Superior temporal gyrus (tissue), 1 donor: ENCODE data around the gene PTPRN2.
A peak's percentile ranks its signal among the peaks of the same experiment; 100 is the strongest.
"Not testable (repeated sequence)": the region's sequence is repeated elsewhere in the genome, so short reads cannot be mapped to it uniquely, and the experiment has no call there.

Experiments used
- DNase-seq: peaks from one replicate; pipeline ENCODE4 v3.0.0-alpha.2; 2016; ENCODE audit errors: extremely low spot score

PTPRN2 gene

DNA sequence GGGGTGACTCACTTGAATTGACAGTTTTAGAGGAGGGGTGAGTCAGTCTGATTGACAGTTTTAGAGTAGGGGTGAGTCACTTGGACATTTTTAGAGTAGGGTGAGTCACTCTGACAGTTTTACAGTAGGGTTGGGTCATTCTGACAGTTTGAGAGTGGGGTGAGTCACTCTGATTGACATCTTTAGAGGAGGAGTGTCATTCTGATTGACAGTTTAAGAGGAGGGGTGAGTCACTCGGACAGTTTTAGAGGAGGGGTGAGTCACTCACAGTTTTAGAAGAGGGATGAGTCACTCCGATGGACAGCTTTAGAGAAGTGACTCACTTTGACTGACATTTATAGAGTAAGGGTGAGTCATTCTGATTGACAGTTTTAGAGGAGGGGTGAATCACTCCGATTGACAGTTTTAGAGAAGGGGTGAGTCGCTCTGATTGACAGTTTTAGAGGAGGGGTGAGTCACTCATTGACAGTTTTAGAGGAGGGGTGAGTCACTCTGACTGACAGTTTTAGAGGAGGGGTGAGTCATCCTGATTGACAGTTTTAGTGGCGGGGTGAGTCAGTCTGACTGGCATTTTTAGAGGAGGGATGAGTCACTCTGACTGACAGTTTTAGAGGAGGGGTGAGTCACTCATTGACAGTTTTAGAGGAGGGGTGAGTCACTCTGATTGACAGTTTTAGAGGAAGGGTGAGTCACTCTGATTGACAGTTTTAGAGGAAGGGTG lies 655.0 kb downstream of the PTPRN2 start:
- DNase-seq: no peak

GRCh38 chr7:157930926-157931466 lies 656.6 kb downstream of the PTPRN2 start:
- DNase-seq: no peak

- DNase-seq: no peak
Observed at GRCh38 chr7:157930441-157930840, 657.2 kb downstream of the PTPRN2 start.

DNA sequence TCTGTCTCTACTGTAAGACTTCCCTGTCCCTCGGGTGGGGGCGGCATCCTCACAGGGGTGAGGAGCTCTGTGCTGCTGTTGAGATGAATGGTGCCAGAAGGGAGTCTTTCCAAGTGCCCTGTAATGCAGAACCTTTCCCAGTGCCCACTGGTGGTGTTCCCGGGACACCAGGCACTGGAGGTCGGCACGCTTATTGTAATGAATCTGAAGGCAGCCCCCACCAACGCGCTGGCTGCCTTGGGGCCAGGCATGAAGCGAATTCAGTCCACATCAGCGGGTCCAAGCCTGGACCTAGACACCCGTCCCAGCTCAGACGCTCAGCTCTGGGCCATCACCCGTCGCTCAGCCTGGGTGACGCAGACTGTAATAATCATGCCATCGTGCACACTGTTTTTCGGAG lies 658.0 kb downstream of the PTPRN2 start:
- DNase-seq: no peak

- no peak for DNase-seq
Observed at GRCh38 chr7:157928808-157929425, 658.7 kb downstream of the PTPRN2 start.

DNA sequence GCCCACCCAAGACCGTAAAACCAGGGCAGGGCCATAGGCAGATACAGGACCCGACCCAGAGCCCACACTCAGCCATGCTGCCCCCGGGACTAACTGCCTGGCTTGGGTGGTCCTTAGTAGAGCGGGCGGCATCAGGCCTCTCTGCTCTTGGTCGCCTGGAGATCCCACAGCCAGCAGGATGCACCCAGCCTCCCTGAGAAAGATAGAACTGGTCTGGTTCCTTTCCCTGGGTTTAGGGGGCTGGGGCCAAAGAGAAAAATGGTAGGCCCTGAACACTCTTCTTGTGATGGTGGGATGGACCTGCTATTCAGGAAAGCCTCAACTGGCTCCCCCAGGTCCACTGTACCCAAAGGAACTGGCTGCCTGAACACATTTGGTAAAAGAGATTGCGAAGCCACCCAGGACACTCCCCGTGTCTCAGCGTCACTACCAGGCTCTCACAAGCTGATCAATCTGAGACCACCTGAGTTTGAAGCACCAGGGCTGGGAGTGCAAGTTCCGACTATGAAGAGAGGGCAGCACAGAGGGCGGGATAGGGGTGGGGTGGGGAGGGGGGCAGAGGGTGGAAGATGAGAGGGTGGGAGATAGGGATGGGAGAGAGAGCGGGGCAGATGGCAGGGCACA lies 659.3 kb downstream of the PTPRN2 start:
- no peak for DNase-seq

GRCh38 chr7:157927313-157927925 lies 660.2 kb downstream of the PTPRN2 start:
- DNase-seq: no peak

- no peak for DNase-seq
Observed at GRCh38 chr7:157926521-157927150, 661.0 kb downstream of the PTPRN2 start.

- no peak for DNase-seq
Observed at GRCh38 chr7:157926107-157926506, 661.5 kb downstream of the PTPRN2 start.

- DNase-seq: no peak
Observed at GRCh38 chr7:157925383-157925875, 662.2 kb downstream of the PTPRN2 start.

DNA sequence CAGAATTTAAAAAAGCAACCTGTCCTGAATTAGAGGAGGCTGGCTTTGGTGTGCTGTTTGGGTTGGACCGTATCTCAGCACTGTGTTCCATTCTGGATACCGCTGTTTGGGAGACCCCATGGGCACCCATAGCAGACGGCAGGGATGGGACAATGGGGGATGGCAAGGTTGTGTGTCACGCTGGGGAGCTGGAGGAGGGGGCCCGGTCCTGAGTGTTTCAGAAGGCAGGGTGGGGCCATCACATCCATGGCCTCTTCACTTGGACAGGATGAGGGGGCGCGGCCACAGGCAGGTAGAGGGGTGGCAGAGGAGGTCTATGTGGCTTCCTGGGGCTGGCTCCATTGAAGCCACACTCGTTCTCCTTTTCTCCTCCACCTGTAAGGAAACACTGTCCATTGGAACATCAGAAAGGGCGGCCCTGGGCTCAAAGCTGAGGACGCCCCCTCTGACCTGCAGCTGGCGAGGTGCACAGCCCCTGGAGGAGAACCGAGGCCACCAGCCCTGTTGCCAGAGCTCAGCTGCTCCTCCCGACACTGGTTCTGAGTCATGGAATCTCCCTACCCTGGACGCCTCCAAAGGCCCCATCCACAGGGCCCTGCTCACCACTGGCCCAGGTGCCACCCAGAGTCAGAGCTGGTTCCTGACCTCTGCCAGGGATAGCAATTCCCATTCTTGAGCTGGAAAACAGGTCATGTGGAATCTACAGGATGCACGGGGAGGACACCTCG lies 663.6 kb downstream of the PTPRN2 start:
- no peak for DNase-seq

DNA sequence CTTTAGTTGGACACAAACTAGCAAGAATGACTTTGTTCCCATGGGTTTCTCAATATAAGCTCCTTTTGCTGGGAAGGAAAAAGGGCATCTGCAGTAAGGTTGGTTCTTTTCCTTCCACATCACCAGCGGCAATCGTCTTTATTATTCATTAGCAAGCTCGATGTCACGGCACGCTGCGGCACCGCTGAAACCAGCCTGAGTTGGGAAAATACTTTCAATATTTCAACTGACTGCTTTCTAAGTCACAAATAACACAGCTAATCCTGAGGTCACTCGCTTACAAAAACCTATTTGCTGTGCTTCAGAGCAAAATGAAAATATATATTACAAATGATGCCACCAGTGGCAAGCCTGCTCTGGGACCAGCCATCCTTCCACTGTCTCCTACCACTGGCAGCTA lies 665.0 kb downstream of the PTPRN2 start:
- DNase-seq: no peak

- no peak for DNase-seq
Observed at GRCh38 chr7:157918326-157919080, 669.1 kb downstream of the PTPRN2 start.

- no peak for DNase-seq
Observed at GRCh38 chr7:157916946-157917640, 670.5 kb downstream of the PTPRN2 start.

GRCh38 chr7:157910446-157910845 lies 677.2 kb downstream of the PTPRN2 start:
- no peak for DNase-seq

GRCh38 chr7:157910045-157910444 lies 677.6 kb downstream of the PTPRN2 start:
- not testable (repeated sequence) for DNase-seq

DNA sequence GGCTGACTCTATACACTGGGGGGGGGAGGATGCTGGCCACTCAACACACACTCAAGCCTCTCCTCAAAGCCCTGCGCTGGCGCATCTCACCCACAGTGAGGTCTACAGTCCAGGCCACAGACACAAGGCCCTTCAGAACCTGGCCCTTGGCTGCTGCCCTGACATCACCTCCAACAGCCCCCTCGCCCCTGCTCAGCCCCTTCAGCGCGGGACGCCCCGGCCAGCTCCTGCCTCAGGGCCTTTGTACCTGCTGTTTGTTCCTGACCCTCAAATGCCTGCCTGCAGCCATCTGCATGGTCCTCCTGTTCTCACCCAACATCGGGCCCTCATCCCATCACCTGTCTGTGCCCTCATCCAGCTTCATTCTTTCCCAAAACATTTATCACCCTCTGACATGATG lies 678.3 kb downstream of the PTPRN2 start:
- DNase-seq: no peak

DNA sequence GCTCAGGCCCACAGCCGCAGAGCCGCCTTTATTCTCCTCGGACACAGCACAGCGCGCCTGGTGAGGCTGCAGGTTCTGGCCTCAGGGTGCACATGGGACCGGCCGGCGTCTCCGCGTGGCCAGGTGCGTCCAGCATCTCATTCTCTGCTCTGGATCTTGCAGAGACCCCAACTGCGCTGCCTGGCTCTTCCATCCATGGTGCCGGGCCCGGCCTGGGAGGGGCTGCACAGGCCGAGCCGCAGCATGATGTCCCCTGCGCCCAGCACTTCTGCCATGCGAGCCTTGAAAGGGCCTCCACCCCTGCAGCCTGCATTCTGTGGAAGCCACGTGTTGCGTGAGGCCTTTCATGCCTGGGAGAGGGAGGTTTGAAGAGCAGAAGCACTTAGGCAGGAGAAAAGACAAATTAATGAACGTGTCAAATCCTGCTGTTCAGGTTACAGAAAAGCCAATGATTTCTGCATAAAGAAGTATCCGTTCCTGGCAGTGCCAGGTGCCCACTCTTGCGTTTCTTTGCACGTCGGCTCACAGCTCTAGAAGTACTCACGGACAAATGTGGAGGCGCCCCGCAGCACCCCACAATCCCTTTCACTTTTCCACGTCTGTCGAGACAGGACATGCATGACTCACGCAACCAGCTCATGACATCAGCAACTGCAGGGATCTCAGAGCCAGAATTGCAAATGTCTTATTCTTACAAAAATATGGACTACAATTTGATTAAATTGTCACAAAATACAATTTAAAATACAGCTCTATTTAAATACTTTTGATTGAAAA lies 679.4 kb downstream of the PTPRN2 start:
- peak; percentile 46 for DNase-seq

DNA sequence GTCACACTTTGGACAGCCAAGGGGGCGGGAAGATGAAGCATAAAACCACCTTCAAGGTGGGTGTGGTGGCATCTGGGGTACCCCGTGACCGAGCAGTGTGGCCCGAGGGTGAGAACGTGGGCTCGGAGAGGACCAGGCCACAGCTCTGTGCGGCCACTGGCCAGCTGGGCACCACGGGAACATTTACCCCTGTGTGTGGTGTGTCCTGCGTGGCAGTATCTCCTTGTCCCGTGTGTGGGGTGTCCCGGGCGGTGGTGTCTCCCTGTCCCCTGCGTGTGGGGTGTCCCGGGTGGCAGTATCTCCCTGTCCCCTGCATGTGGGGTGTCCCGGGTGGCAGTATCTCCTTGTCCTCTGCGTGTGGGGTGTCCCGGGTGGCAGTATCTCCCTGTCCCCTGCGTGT lies 680.5 kb downstream of the PTPRN2 start:
- no peak for DNase-seq
